Suprapubic skin (tissue), 4 donors: ENCODE data around the gene AP1G2.

Experiments used
- CTCF ChIP-seq, 2 donors: fragments of 200-600 bp in 1 of 2; fragments of 450-650 bp in 1 of 2; sonication (generic) in 1 of 2; IDR thresholded peaks; one replicate each; pipeline ENCODE4 v1.5.1; 2016 to 2019; ENCODE audit warnings: antibody characterized with exemption in 2 of 2, mild to moderate bottlenecking in 1 of 2, moderate library complexity in 1 of 2
- POLR2A ChIP-seq, 2 donors: fragments of 450-650 bp; IDR thresholded peaks; one replicate each; pipeline ENCODE4 v1.6.1; 2017; ENCODE audit warnings: antibody characterized with exemption in 2 of 2, mild to moderate bottlenecking in 2 of 2, moderate library complexity in 2 of 2
- POLR2AphosphoS5 ChIP-seq, 3 donors: sonication (generic); formaldehyde crosslinking; IDR thresholded peaks; one replicate each; pipeline ENCODE4 v1.6.1; 2017; ENCODE audit warnings: antibody characterized with exemption in 3 of 3

GRCh38 chr14:23604148-23604547 is 36.6 kb upstream of the AP1G2 start:
- TF ChIP-seq CTCF (IDR thresholded peaks at IDR 0.05) (no peak), POLR2A (IDR thresholded peaks at IDR 0.05) (no peak), POLR2AphosphoS5 (IDR thresholded peaks at IDR 0.05) (no peak)
